Measurements from ENCODE around the gene BCL11A.
"Not testable (repeated sequence)": the region's sequence is repeated elsewhere in the genome, so short reads cannot be mapped to it uniquely, and the experiment has no call there.

Gene BCL11A

GRCh38 chr2:60423505-60423904 is 129.9 kb downstream of the BCL11A start:
- DNase-seq, result no peak

GRCh38 chr2:60422826-60423483 is 130.5 kb downstream of the BCL11A start:
- DNase-seq, result no peak

DNA sequence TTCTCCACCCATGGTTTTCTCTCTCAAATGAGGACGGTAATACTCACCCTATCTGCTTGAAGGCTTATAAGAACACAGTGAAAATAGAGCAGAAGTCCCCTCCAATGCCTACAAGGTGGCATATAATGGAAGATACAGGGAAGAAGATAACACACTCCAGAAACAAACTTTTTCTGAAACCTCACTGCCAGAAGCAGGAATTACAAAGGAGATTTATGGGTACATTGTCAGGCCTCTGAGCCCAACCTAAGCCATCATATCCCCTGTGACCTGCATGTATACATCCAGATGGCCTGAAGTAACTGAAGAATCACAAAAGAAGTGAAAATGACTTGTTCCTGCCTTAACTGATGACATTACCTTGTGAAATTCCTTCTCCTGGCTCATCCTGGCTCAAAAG is 136.2 kb downstream of the BCL11A start:
- not testable (repeated sequence) for DNase-seq

GRCh38 chr2:60416221-60417008 is 137.0 kb downstream of the BCL11A start:
- DNase-seq, result no peak

GRCh38 chr2:60415814-60416213 is 137.6 kb downstream of the BCL11A start:
- DNase-seq, result no peak

DNA sequence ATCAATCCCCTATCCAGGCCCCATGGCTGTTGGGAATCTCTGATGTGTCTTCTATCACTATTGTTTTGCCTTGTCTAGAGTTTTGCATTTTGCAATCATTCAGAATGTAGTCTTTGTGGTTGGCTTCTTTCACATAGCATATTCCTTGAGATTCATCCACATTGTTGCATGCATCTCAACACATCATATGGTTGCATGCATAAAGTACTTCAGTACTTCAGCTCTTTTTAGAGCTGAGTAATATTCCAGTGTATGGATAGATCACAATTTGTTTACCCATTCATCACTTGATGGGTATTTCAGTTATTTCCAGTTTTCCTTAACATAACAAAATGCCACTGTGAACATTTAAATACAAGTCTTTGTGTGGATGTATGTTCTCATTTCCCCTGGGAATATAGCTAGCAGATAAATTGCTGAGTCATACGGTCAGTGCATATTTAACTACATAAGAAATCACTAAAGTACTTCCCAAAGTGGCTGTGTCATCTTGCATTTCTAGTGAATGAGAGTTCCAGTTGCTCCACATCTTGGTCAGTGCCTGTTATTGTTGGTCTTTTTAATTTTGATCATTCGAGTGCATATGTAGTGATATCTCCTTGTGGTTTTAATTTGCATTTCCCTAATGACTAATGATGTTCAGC is 138.8 kb downstream of the BCL11A start:
- DNase-seq, result no peak

DNA sequence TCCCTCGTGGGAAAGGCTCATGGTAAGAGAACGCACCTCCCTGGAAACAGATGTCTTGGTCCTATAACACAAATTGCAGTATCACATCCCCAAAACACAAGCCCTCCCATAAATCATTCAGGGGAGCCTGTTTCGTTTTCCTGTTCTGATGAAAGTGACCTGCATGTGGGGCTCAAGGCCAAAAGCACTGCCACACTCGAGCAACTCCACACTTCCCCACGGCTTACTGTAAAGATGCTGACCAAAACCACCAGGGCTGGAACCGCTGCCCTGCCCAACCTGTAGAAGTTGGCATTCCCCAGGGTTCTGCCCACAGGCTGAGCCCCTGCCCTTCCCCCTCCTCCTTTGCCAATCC is 139.7 kb downstream of the BCL11A start:
- no peak for DNase-seq

GRCh38 chr2:60413069-60413813 is 140.2 kb downstream of the BCL11A start:
- DNase-seq, result no peak

- DNase-seq, result no peak
These were observed 140.8 kb downstream of the BCL11A start for GRCh38 chr2:60412620-60413019.

DNA sequence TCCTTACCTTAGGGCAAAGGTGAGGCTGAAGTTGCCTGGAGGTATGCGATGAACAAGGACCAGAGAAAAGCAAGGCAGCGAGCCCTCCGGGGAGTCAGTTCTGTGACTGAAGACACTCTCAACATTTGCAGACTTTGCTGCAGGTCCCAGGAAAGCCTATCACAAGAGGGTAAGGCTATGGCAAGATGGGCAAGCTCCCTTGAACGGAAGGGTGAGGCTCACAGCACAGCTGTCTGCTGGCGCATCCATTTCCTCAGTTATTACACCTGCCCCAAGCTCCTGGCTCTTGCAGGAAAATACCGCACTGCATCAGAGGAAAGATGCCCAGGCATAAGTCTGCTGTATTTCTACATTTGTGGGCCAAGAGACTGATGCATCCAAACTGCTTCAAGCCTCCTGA is 141.4 kb downstream of the BCL11A start:
- no peak for DNase-seq

GRCh38 chr2:60411295-60411694 is 142.2 kb downstream of the BCL11A start:
- DNase-seq, result no peak

DNA sequence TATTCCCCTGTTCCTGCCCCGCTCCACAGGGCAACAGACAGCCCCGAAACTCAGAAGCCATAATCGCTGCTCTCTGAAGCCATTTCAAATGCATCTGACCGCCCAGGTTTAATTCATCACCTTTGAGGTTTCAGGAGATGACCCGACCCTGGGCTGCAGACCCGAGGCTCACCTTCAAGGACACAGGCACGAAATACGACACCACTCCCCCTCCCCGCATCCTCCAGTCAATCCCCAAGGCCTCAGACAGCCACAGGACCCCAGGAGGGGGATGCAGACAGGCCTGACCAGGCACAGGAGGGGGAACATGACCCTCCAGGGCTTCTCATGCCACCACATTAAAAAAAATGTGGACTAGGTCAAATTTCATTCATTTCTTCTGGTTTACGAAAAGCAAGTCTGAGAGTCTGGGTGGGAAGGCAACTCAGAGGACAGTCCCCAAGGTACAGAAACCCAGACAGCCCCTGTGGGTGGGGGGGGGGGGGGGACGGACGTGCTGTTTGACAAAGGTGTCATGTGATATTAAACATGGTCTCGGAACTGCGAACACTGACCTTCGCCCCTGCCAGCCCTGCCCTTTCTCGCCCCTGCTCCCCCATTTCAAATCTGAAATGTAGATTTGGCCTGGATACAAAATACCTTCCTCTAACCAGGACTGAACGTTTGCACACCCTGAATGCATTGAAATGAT is 142.9 kb downstream of the BCL11A start:
- no peak for DNase-seq

DNA sequence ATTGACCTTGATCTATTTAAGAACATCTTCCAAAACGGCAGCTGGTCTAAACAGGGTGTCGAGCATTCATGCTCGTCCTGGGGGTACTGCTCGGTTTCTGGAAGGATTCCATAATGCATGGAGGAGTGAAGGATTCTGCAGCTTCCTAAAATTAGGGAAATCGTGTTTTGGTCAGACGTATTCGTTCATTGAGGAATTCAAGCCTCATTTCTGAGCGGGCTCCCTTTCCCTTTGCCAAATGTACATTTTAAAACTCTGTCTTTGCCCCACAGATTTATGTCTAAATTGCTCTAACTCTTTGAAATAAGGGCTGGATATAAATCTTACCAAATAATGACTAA is 144.0 kb downstream of the BCL11A start:
- DNase-seq, result no peak

GRCh38 chr2:60408811-60409530 is 144.5 kb downstream of the BCL11A start:
- no peak for DNase-seq

GRCh38 chr2:60408207-60408606 is 145.2 kb downstream of the BCL11A start:
- no peak for DNase-seq

- DNase-seq, result no peak
These were observed 146.1 kb downstream of the BCL11A start for GRCh38 chr2:60407398-60407797.

- DNase-seq, result no peak
These were observed 147.3 kb downstream of the BCL11A start for GRCh38 chr2:60406192-60406591.

- no peak for DNase-seq
These were observed 148.1 kb downstream of the BCL11A start for GRCh38 chr2:60405271-60405919.
